ENCODE data around the gene SNTB2. TPM values are rescaled to one million over a fixed set of nuclear protein-coding genes. Genes with fewer than 3 reads are reported as not detected.
A peak's percentile ranks its signal among the peaks of the same experiment; 100 is the strongest.
"Not testable (repeated sequence)": the region's sequence is repeated elsewhere in the genome, so short reads cannot be mapped to it uniquely, and the experiment has no call there.

Gene SNTB2
- total and polyA plus RNA-seq, 7 donors, result 2.7 to 19.4 (median 12.6) TPM

GRCh38 chr16:69243479-69243878 lies 56.5 kb downstream of the SNTB2 start:
- WGBS, 3 donors, result 28 to 52% (median 31%) methylated on average over 2 of the region's 2 CpGs
- no peaks in the 10 kb centered on the region for H3K9me3 ChIP-seq
- TF ChIP-seq, protein P1, sequence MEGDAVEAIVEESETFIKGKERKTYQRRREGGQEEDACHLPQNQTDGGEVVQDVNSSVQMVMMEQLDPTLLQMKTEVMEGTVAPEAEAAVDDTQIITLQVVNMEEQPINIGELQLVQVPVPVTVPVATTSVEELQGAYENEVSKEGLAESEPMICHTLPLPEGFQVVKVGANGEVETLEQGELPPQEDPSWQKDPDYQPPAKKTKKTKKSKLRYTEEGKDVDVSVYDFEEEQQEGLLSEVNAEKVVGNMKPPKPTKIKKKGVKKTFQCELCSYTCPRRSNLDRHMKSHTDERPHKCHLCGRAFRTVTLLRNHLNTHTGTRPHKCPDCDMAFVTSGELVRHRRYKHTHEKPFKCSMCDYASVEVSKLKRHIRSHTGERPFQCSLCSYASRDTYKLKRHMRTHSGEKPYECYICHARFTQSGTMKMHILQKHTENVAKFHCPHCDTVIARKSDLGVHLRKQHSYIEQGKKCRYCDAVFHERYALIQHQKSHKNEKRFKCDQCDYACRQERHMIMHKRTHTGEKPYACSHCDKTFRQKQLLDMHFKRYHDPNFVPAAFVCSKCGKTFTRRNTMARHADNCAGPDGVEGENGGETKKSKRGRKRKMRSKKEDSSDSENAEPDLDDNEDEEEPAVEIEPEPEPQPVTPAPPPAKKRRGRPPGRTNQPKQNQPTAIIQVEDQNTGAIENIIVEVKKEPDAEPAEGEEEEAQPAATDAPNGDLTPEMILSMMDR (IDR thresholded peaks at IDR 0.05), result no peak
- no peak overlapping the region for H3K4me3 ChIP-seq
- ATAC-seq (no peak), DNase-seq (no peak)
- peaks cover 11% of the 10 kb centered on the region for H3K4me1 ChIP-seq
- intact Hi-C loops (cut with DNase I), result no loop called here
- no peaks in the 10 kb centered on the region for H3K27me3 ChIP-seq (ENCODE audit: insufficient read depth in 3 of 3, low read length in 2 of 3)
- H3K36me3 ChIP-seq (ENCODE audit: insufficient read depth in 1 of 2, low read depth in 1 of 2), result peaks cover 0 to 17% of the 10 kb centered on the region in 2 donors
- no peak overlapping the region for H3K27ac ChIP-seq

- Histone ChIP-seq H3K27me3 (ENCODE audit: insufficient read depth in 3 of 3, low read length in 2 of 3) (no peaks in the 10 kb centered on the region), H3K27ac (no peak overlapping the region), H3K36me3 (ENCODE audit: insufficient read depth in 1 of 2, low read depth in 1 of 2) (peaks cover 0 to 17% of the 10 kb centered on the region in 2 donors), H3K4me1 (peaks cover 7% of the 10 kb centered on the region), H3K4me3 (no peak overlapping the region), H3K9me3 (no peaks in the 10 kb centered on the region)
- DNase-seq (no peak), ATAC-seq (no peak)
- intact Hi-C loops (cut with DNase I), result no loop called here
- WGBS, 3 donors, result 76 to 91% (median 89%) methylated on average over 1 of the region's 1 CpG
- TF ChIP-seq, protein P1 (IDR thresholded peaks at IDR 0.05), result no peak
Measured at GRCh38 chr16:69244336-69244735, 57.4 kb downstream of the SNTB2 start.

DNA sequence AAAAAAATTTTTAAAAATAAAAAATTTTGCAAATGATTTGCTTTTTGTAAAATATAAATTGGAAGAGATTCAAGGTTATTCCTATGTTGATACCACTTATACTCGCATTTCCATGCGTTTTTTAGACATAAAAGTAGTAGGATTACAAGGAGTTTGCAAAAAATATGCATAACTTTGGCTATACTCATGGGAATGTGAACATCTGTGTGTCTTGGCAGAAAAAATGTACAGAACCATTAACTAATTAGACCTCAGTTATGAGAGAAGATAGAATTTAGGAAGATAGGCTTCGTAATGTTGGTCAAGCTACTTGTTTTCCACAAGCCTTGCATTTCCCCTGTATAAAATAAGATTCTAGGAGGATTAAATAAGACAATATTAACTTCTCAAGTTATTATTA lies 63.1 kb downstream of the SNTB2 start:
- peaks cover 11% of the 10 kb centered on the region for H3K4me1 ChIP-seq
- no peak for ATAC-seq

DNA sequence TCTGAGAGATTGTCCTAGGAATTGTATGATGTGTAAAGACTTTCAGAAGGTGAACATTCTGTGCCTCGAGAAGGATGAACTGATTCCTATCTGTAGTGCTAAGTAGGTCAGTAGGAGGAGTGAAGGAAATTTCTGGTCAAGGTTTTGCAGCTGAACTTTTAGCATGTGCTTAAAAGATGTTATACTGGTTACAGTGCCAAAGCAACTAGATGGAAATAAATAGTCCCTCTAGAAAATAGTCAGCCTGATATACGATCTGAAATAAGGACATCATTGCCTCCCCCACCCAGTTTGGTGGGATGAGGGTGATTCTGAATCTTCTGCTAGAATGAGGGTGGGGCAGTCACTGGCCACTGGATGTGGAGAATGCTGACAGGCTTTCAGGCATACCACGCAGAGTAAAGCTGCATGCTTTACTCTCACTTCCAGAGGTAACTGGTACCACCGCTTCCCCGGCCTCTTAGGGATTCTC lies 66.9 kb downstream of the SNTB2 start:
- no peaks in the 10 kb centered on the region for H3K27me3 ChIP-seq (ENCODE audit: insufficient read depth in 3 of 3, low read length in 2 of 3)
- TF ChIP-seq, protein P1 (IDR thresholded peaks at IDR 0.05), result no peak
- intact Hi-C loops (cut with DNase I), result no loop called here
- no peaks in the 10 kb centered on the region for H3K9me3 ChIP-seq
- DNase-seq, result no peak
- H3K4me1 ChIP-seq, result peaks cover 11% of the 10 kb centered on the region
- no peaks in the 10 kb centered on the region for H3K36me3 ChIP-seq (ENCODE audit: insufficient read depth in 1 of 2, low read depth in 1 of 2)
- WGBS, 3 donors, result 47 to 64% (median 53%) methylated on average over 5 of the region's 5 CpGs
- H3K27ac ChIP-seq, result no peak overlapping the region
- H3K4me3 ChIP-seq, result no peak overlapping the region
- ATAC-seq, result peak in 3 of 4 donors; percentile 51 to 84 (median 67)

More for the DNA sequence above, 63.1 kb downstream of the SNTB2 start:
- no peak for DNase-seq
- intact Hi-C loops (cut with DNase I), result no loop called here
- no peaks in the 10 kb centered on the region for H3K9me3 ChIP-seq
- WGBS, 3 donors, result 80 to 86% (median 85%) methylated on average over 3 of the region's 3 CpGs
- H3K36me3 ChIP-seq (ENCODE audit: insufficient read depth in 1 of 2, low read depth in 1 of 2), result peaks cover 0 to 17% of the 10 kb centered on the region in 2 donors
- H3K27me3 ChIP-seq (ENCODE audit: insufficient read depth in 3 of 3, low read length in 2 of 3), result no peaks in the 10 kb centered on the region
- TF ChIP-seq, protein P1 (IDR thresholded peaks at IDR 0.05), result no peak
- no peak overlapping the region for H3K4me3 ChIP-seq
- no peak overlapping the region for H3K27ac ChIP-seq

DNA sequence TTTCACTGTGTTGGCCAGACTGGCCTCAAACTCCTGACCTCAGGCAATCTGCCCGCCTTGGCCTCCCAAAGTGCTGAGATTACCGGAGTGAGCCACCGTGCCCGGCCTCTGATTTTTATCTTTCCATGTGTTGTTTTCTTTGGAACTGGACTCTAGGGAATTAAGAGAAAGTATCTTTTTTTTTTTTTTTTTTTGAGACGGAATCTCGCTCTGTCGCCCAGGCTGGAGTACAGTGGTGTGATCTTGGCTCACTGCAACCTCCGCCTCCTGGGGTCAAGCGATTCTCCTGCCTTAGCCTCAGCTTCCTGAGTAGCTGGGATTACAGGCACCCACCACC lies 72.4 kb downstream of the SNTB2 start:
- WGBS, 3 donors, result 80 to 84% (median 82%) methylated on average over 8 to 9 of the region's 9 CpGs
- intact Hi-C loops (cut with DNase I); DNase-seq: not testable (repeated sequence)

More for the DNA sequence above, 72.4 kb downstream of the SNTB2 start:
- H3K36me3 ChIP-seq (ENCODE audit: insufficient read depth in 1 of 2, low read depth in 1 of 2), result peaks cover 0 to 12% of the 10 kb centered on the region in 2 donors
- not testable (repeated sequence) for H3K27me3 ChIP-seq (ENCODE audit: insufficient read depth in 3 of 3, low read length in 2 of 3); H3K4me3 ChIP-seq; H3K9me3 ChIP-seq; H3K4me1 ChIP-seq; ATAC-seq; H3K27ac ChIP-seq

All from psoas muscle (tissue), 8 donors.